ENCODE measurements around the gene SLC25A6. TPM values are rescaled to one million over a fixed set of nuclear protein-coding genes. Genes with fewer than 3 reads are reported as not detected.

Gene SLC25A6
- polyA plus RNA-seq, 1 of the 3 experiments (the other 2 are of a cell fraction), result 981 TPM

- Histone ChIP-seq H2AFZ (ENCODE audit: low read depth) (no peak overlapping the region), H3K9ac (no peak overlapping the region), H3K27ac (ENCODE audit: low read depth in 2 of 2, low read length in 1 of 2) (no peak overlapping the region), H3K4me2 (no peak overlapping the region), H3F3A (replicated peaks; ENCODE audit: insufficient read depth) (no peaks in the 10 kb centered on the region), H3K4me3 (ENCODE audit: low read depth in 2 of 2, low read length in 1 of 2) (no peak overlapping the region), H3K27me3 (ENCODE audit: insufficient read depth) (no peaks in the 10 kb centered on the region), H3K4me1 (ENCODE audit: control insufficient read depth in 1 of 2, insufficient read depth in 2 of 2, low read depth in 1 of 2, low read length in 1 of 2) (peaks cover 0 to 7% of the 10 kb centered on the region in 2 experiments; a peak in 1 of 4 replicates), H3K9me2 (no peaks in the 10 kb centered on the region), H3K36me3 (replicated peaks in 1 of 2; ENCODE audit: control insufficient read depth in 1 of 2, insufficient read depth in 2 of 2, low read length in 1 of 2) (peaks cover 0 to 6% of the 10 kb centered on the region in 2 experiments), H3K79me2 (ENCODE audit: insufficient read depth) (peaks cover 37% of the 10 kb centered on the region), H4K20me1 (ENCODE audit: insufficient read depth) (no peaks in the 10 kb centered on the region), H3K9me3 (no peaks in the 10 kb centered on the region)
- POLR2A ChIA-PET, result no interaction called here
- 90% methylated on average over 28 of the region's 29 CpGs for WGBS (ENCODE audit: low lambda C conversion rate)
- TF ChIP-seq RCOR1 (IDR thresholded peaks at IDR 0.05; ENCODE audit: low read length) (no peak), FOXM1 (IDR thresholded peaks at IDR 0.05; ENCODE audit: low read depth) (no peak), YY1 (IDR thresholded peaks at IDR 0.05; ENCODE audit: low read depth) (no peak), EZH2phosphoT487 (IDR thresholded peaks at IDR 0.05; ENCODE audit: borderline replicate concordance, low read depth) (no peak), ZBTB33 (IDR thresholded peaks at IDR 0.05; ENCODE audit: borderline replicate concordance, low read depth) (no peak), TAF1 (IDR thresholded peaks at IDR 0.05; ENCODE audit: borderline replicate concordance, low read depth, low read length) (no peak), JUND (IDR thresholded peaks at IDR 0.05) (no peak), RXRA (IDR thresholded peaks at IDR 0.05; ENCODE audit: borderline replicate concordance, low read depth) (no peak), POLR2AphosphoS5 (IDR thresholded peaks at IDR 0.05; ENCODE audit: low read depth, low read length) (no peak)
- CTCF ChIA-PET, result no interaction called here
- no peak for DNase-seq
These were observed 5.7 kb upstream of the SLC25A6 start for GRCh38 chrX:1397441-1398270.

GRCh38 chrX:1397001-1397400 is 5.1 kb upstream of the SLC25A6 start:
- Histone ChIP-seq H3K4me1 (ENCODE audit: control insufficient read depth in 1 of 2, insufficient read depth in 2 of 2, low read depth in 1 of 2, low read length in 1 of 2) (peaks cover 0 to 7% of the 10 kb centered on the region in 2 experiments; a peak in 1 of 4 replicates), H2AFZ (ENCODE audit: low read depth) (no peak overlapping the region), H3K4me3 (ENCODE audit: low read depth in 2 of 2, low read length in 1 of 2) (no peak overlapping the region), H3F3A (replicated peaks; ENCODE audit: insufficient read depth) (no peaks in the 10 kb centered on the region), H3K27ac (ENCODE audit: low read depth in 2 of 2, low read length in 1 of 2) (no peak overlapping the region), H3K27me3 (ENCODE audit: insufficient read depth) (no peaks in the 10 kb centered on the region), H3K36me3 (replicated peaks in 1 of 2; ENCODE audit: control insufficient read depth in 1 of 2, insufficient read depth in 2 of 2, low read length in 1 of 2) (peaks cover 0 to 6% of the 10 kb centered on the region in 2 experiments), H4K20me1 (ENCODE audit: insufficient read depth) (no peaks in the 10 kb centered on the region), H3K4me2 (no peak overlapping the region), H3K9ac (no peak overlapping the region), H3K9me3 (no peaks in the 10 kb centered on the region), H3K9me2 (no peaks in the 10 kb centered on the region), H3K79me2 (ENCODE audit: insufficient read depth) (peaks cover 37% of the 10 kb centered on the region)
- WGBS (ENCODE audit: low lambda C conversion rate), result 91% methylated on average over 6 of the region's 15 CpGs
- CTCF ChIA-PET, result no interaction called here
- DNase-seq, result no peak
- TF ChIP-seq RFX5 (IDR thresholded peaks at IDR 0.05; ENCODE audit: low read length) (no peak), NFIC (IDR thresholded peaks at IDR 0.05; ENCODE audit: borderline replicate concordance) (no peak), YY1 (IDR thresholded peaks at IDR 0.05; ENCODE audit: low read depth) (no peak), ELF1 (IDR thresholded peaks at IDR 0.05) (no peak), MAX (IDR thresholded peaks at IDR 0.05; ENCODE audit: low read depth) (no peak), NRF1 (IDR thresholded peaks at IDR 0.05; ENCODE audit: low read depth, low read length) (no peak)
- POLR2A ChIA-PET, result no interaction called here

Data from SK-N-SH (cell line).